IMR-90 (cell line): ENCODE measurements around the gene PFDN1. TPM values are rescaled to one million over a fixed set of nuclear protein-coding genes. Genes with fewer than 3 reads are reported as not detected.

Source experiments
- ATAC-seq: fragments of 200-7000 bp; cut with Tn5 transposase; 2 replicates; pipeline ENCODE4 v1.9.1; 2020; ENCODE audit warnings: low read depth, mild to moderate bottlenecking, moderate library complexity
- BruUV-seq: library from RNA; stranded (reverse); fragments of 400-500 nt; replicated peaks from 2 replicates; lab custom pipeline; 2021; lab: Mats Ljungman, UMichigan
- CTCF ChIA-PET: fragments of 300-600 bp; formaldehyde crosslinking; extraction: SDS; loops from one replicate; lab custom pipeline; 2021; ENCODE audit warnings: antibody characterized with exemption; lab: Yijun Ruan, JAX
- POLR2A ChIA-PET: fragments of 300-600 bp; sonication (Branson Sonifier 250); formaldehyde crosslinking; loops from one replicate; lab custom pipeline; 2022; ENCODE audit warnings: antibody characterized with exemption; ENCODE audit not compliant: unreplicated experiment; lab: Charles Lee
- DNase-seq: peaks from one replicate; pipeline ENCODE4 v3.0.0; 2013
- H2AFZ ChIP-seq: replicated peaks from 2 replicates; pipeline ENCODE3; 2013; ENCODE audit warnings: low read length, mild to moderate bottlenecking; ENCODE audit not compliant: poor library complexity
- H2AK5ac ChIP-seq: 2 replicates; pipeline ENCODE4 v1.6.1; 2013; ENCODE audit warnings: low read depth, low read length, inconsistent platforms
- H2AK9ac ChIP-seq: replicated peaks from 2 replicates; pipeline ENCODE3; 2013; ENCODE audit warnings: mild to moderate bottlenecking, low read depth, low read length, moderate library complexity; ENCODE audit not compliant: poor library complexity
- H2BK120ac ChIP-seq: 2 replicates; pipeline ENCODE4 v1.6.1; 2013; ENCODE audit warnings: low read depth, low read length, inconsistent platforms
- H2BK15ac ChIP-seq: 3 replicates; pipeline ENCODE4 v1.6.1; 2013; ENCODE audit warnings: low read depth, low read length, inconsistent platforms
- H2BK20ac ChIP-seq: 2 replicates; pipeline ENCODE4 v1.6.1; 2013; ENCODE audit warnings: low read depth, mild to moderate bottlenecking, inconsistent platforms, low read length, moderate library complexity
- H2BK5ac ChIP-seq: 2 replicates; pipeline ENCODE4 v1.6.1; 2013; ENCODE audit warnings: mild to moderate bottlenecking, low read depth, low read length, inconsistent platforms; ENCODE audit not compliant: poor library complexity, severe bottlenecking
- H3K14ac ChIP-seq: replicated peaks from 2 replicates; pipeline ENCODE4 v1.6.1; 2013; ENCODE audit warnings: low read depth, low read length, inconsistent platforms
- H3K18ac ChIP-seq: 2 replicates; pipeline ENCODE4 v1.6.1; 2013; ENCODE audit warnings: low read depth, low read length, control low read depth
- H3K23ac ChIP-seq: 2 replicates; pipeline ENCODE4 v1.6.1; 2013; ENCODE audit warnings: low read depth, low read length, inconsistent platforms
- H3K27ac ChIP-seq: 2 replicates; pipeline ENCODE4 v1.5.1; 2013; ENCODE audit warnings: mild to moderate bottlenecking, control low read depth, low read length; ENCODE audit not compliant: insufficient read depth
- H3K27me3 ChIP-seq: 2 replicates; pipeline ENCODE4 v1.6.1; 2013; ENCODE audit warnings: low read length; ENCODE audit not compliant: control insufficient read depth, insufficient read depth
- H3K36me3 ChIP-seq: 2 replicates; pipeline ENCODE4 v1.6.1; 2013; ENCODE audit warnings: low read length, mixed read lengths; ENCODE audit not compliant: control insufficient read depth, insufficient read depth
- H3K4ac ChIP-seq: 2 replicates; pipeline ENCODE4 v1.6.1; 2013; ENCODE audit warnings: low read depth, low read length, inconsistent platforms
- H3K4me1 ChIP-seq: 2 replicates; pipeline ENCODE4 v1.6.1; 2013; ENCODE audit warnings: low read length, mixed read lengths; ENCODE audit not compliant: control insufficient read depth, insufficient read depth
- H3K4me2 ChIP-seq: 2 replicates; pipeline ENCODE4 v1.6.1; 2013; ENCODE audit warnings: low read depth, mild to moderate bottlenecking, control low read depth, low read length, moderate library complexity
- H3K4me3 ChIP-seq: 2 replicates; pipeline ENCODE4 v1.5.1; 2013; ENCODE audit warnings: low read depth, mild to moderate bottlenecking, control low read depth, low read length, moderate library complexity; ENCODE audit not compliant: insufficient read depth
- H3K56ac ChIP-seq: 2 replicates; pipeline ENCODE4 v1.6.1; 2013; ENCODE audit warnings: low read length, inconsistent platforms; ENCODE audit not compliant: insufficient read depth; ENCODE audit errors: extremely low read depth
- H3K79me1 ChIP-seq, 2 experiments: 2 replicates each; pipeline ENCODE4 v1.6.1; 2013; ENCODE audit warnings: low read length in 2 of 2, inconsistent platforms in 1 of 2, low read depth in 1 of 2
- H3K9ac ChIP-seq: 2 replicates; pipeline ENCODE4 v1.6.1; 2013; ENCODE audit warnings: low read depth, low read length, control low read depth
- H3K9me1 ChIP-seq: 2 replicates; pipeline ENCODE4 v1.6.1; 2013; ENCODE audit warnings: low read length, inconsistent platforms; ENCODE audit not compliant: insufficient read depth
- H3K9me3 ChIP-seq: 2 replicates; pipeline ENCODE4 v1.6.1; 2013; ENCODE audit warnings: low read length; ENCODE audit not compliant: control insufficient read depth, insufficient read depth
- H4K20me1 ChIP-seq: 2 replicates; pipeline ENCODE4 v1.6.1; 2013; ENCODE audit warnings: low read length, inconsistent platforms; ENCODE audit not compliant: insufficient read depth
- H4K5ac ChIP-seq: 2 replicates; pipeline ENCODE4 v1.6.1; 2013; ENCODE audit warnings: mild to moderate bottlenecking, low read depth, low read length, control low read depth
- H4K8ac ChIP-seq, 2 experiments: 2 replicates each; pipeline ENCODE4 v1.6.1; 2013; ENCODE audit warnings: low read depth in 2 of 2, low read length in 2 of 2, control low read depth in 1 of 2, inconsistent platforms in 1 of 2
- H4K91ac ChIP-seq: 2 replicates; pipeline ENCODE4 v1.6.1; 2013; ENCODE audit warnings: low read depth, low read length, inconsistent platforms; ENCODE audit not compliant: insufficient read depth
- BHLHE40 ChIP-seq: fragments of 150-350 bp; IDR thresholded peaks from 2 replicates; pipeline ENCODE4 v1.6.1; 2016; ENCODE audit warnings: mild to moderate bottlenecking, low read depth, low read length
- CEBPB ChIP-seq: IDR thresholded peaks from 2 replicates; pipeline ENCODE4 v1.6.1; 2012; ENCODE audit warnings: low read depth, low read length, improper control_type of control experiment
- CHD1 ChIP-seq: IDR thresholded peaks from 2 replicates; pipeline ENCODE4 v1.6.1; 2012; ENCODE audit warnings: low read depth, low read length, improper control_type of control experiment
- FOS ChIP-seq: fragments of 150-350 bp; IDR thresholded peaks from 2 replicates; pipeline ENCODE4 v1.6.1; 2016; ENCODE audit warnings: low read depth, low read length
- MAFK ChIP-seq: IDR thresholded peaks from 2 replicates; pipeline ENCODE4 v1.6.1; 2012; ENCODE audit warnings: low read depth, low read length, improper control_type of control experiment
- MAZ ChIP-seq: IDR thresholded peaks from 2 replicates; pipeline ENCODE4 v1.6.1; 2012; ENCODE audit warnings: low read depth, mild to moderate bottlenecking, low read length, improper control_type of control experiment, moderate library complexity, borderline replicate concordance
- MXI1 ChIP-seq: IDR thresholded peaks from 2 replicates; pipeline ENCODE4 v1.6.1; 2012; ENCODE audit warnings: low read depth, mild to moderate bottlenecking, low read length, moderate library complexity, borderline replicate concordance
- NFE2L2 ChIP-seq: fragments of 150-350 bp; IDR thresholded peaks from 2 replicates; pipeline ENCODE4 v1.6.1; 2016; ENCODE audit warnings: low read depth, mild to moderate bottlenecking, low read length
- POLR2A ChIP-seq: IDR thresholded peaks from 2 replicates; pipeline ENCODE4 v1.6.1; 2012; ENCODE audit warnings: mild to moderate bottlenecking, low read depth, low read length
- RCOR1 ChIP-seq: IDR thresholded peaks from 2 replicates; pipeline ENCODE4 v1.6.1; 2012; ENCODE audit warnings: mild to moderate bottlenecking, low read length, improper control_type of control experiment; ENCODE audit not compliant: insufficient replicate concordance
- SMC3 ChIP-seq: fragments of 150-350 bp; IDR thresholded peaks from 2 replicates; pipeline ENCODE4 v1.6.1; 2016; ENCODE audit warnings: low read depth, mild to moderate bottlenecking, antibody characterized with exemption, low read length, moderate library complexity
- USF2 ChIP-seq: fragments of 150-350 bp; IDR thresholded peaks from 2 replicates; pipeline ENCODE4 v1.6.1; 2017; ENCODE audit warnings: mild to moderate bottlenecking, antibody characterized with exemption, low read length, low read depth
- WGBS, 2 experiments: methylation state at CpG; one replicate each; pipeline versions ENCODE4 v1.1.5 to v1.1.7; 2013; ENCODE audit warnings: missing lambda C conversion rate in 2 of 2; ENCODE audit not compliant: insufficient read length in 1 of 2; ENCODE audit errors: extremely low coverage in 2 of 2; 5-methylcytosine and 5-hydroxymethylcytosine counted together
- dilution Hi-C: fragments of 300-500 bp; cut with HindIII; formaldehyde crosslinking; loops from one replicate; pipeline ENCODE4 v1.14.3; 2018; ENCODE audit warnings: low sequenced_read_pairs; ENCODE audit not compliant: unreplicated experiment
- in situ Hi-C: fragments of 300-500 bp; cut with MboI; formaldehyde crosslinking; loops from 3 replicates; pipeline ENCODE4 v1.14.3; 2019; ENCODE audit warnings: low sequenced_read_pairs, inconsistent platforms, mixed read lengths
- intact Hi-C: fragments of 100-400 bp; cut with micrococcal nuclease; formaldehyde crosslinking; loops from 2 replicates; pipeline ENCODE4 v1.10.0; 2022
- polyA plus RNA-seq, 3 experiments: library from polyadenylated mRNA; depleted of rRNA; stranded (reverse); fragments of >200 nt; gene quantifications; 2 replicates each; pipeline ENCODE4 v1.2.3, GENCODE V29; 2012; ENCODE audit warnings: low replicate concordance in 1 of 3
- total RNA-seq: library from RNA; depleted of rRNA; stranded (reverse); fragments of >200 nt; gene quantifications from 2 replicates; pipeline ENCODE4 v1.2.3, GENCODE V29; 2012
- TF ChIP-seq, protein P1 (sequence below): fragments of 150-350 bp; IDR thresholded peaks from 2 replicates; pipeline ENCODE4 v1.6.1; 2016; ENCODE audit warnings: low read depth, mild to moderate bottlenecking, low read length, moderate library complexity, borderline replicate concordance
- TF ChIP-seq, protein P2 (sequence below): conservative IDR thresholded peaks from 2 replicates; pipeline ENCODE4 v1.5.1; 2012; ENCODE audit warnings: mild to moderate bottlenecking, low read depth, low read length, improper control_type of control experiment

Gene PFDN1
- total and polyA plus RNA-seq, 2 of the 4 experiments (the other 2 are of a cell fraction), result 98.8 to 134 TPM

DNA sequence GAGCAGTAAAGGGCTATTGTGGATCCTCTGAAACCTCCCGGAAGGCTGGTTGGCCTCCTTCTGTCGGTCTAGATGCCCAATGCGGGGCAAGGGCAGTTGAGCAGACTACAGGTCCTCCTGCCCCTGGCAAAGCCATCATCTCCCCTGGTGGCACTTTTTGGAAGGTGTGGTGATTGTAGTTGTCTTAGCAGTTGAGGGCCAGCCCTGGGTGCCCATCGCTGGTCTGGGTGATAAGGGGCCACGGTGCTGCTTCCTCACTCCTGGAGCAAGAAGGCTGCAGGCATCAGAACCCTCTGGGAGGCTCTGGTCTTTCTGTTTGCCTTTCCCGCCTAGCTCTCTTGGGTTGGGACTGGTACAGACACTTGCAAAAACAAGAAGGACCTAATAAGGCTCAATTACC is 64.1 kb downstream of the PFDN1 start:
- no peak overlapping the region for H3K23ac ChIP-seq
- no peak overlapping the region for H3K9ac ChIP-seq
- H4K91ac ChIP-seq, result no peak overlapping the region
- no peak overlapping the region for H2AK5ac ChIP-seq
- TF ChIP-seq SMC3 (no peak), BHLHE40 (no peak), FOS (no peak), MXI1 (no peak), NFE2L2 (no peak), CHD1 (no peak), CEBPB (no peak), MAZ (no peak), RCOR1 (no peak), MAFK (no peak), POLR2A (no peak), USF2 (no peak)
- TF ChIP-seq, protein P1, sequence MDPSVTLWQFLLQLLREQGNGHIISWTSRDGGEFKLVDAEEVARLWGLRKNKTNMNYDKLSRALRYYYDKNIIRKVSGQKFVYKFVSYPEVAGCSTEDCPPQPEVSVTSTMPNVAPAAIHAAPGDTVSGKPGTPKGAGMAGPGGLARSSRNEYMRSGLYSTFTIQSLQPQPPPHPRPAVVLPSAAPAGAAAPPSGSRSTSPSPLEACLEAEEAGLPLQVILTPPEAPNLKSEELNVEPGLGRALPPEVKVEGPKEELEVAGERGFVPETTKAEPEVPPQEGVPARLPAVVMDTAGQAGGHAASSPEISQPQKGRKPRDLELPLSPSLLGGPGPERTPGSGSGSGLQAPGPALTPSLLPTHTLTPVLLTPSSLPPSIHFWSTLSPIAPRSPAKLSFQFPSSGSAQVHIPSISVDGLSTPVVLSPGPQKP, result no peak
- TF ChIP-seq, protein P2, sequence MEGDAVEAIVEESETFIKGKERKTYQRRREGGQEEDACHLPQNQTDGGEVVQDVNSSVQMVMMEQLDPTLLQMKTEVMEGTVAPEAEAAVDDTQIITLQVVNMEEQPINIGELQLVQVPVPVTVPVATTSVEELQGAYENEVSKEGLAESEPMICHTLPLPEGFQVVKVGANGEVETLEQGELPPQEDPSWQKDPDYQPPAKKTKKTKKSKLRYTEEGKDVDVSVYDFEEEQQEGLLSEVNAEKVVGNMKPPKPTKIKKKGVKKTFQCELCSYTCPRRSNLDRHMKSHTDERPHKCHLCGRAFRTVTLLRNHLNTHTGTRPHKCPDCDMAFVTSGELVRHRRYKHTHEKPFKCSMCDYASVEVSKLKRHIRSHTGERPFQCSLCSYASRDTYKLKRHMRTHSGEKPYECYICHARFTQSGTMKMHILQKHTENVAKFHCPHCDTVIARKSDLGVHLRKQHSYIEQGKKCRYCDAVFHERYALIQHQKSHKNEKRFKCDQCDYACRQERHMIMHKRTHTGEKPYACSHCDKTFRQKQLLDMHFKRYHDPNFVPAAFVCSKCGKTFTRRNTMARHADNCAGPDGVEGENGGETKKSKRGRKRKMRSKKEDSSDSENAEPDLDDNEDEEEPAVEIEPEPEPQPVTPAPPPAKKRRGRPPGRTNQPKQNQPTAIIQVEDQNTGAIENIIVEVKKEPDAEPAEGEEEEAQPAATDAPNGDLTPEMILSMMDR, result no peak
- CTCF ChIA-PET, result interaction anchor here (1.5 to 8.7 kb wide), 3 partner anchors 9 to 117 kb away, joined by 4 to 233 read pairs (median 9); partner anchors contain the start of gene HBEGF
- H2BK120ac ChIP-seq, result no peak overlapping the region
- peaks cover 9% of the 10 kb centered on the region for H3K9me1 ChIP-seq
- no peaks in the 10 kb centered on the region for H3K36me3 ChIP-seq
- H3K27me3 ChIP-seq, result no peaks in the 10 kb centered on the region
- H3K4me3 ChIP-seq, result no peak overlapping the region
- H4K20me1 ChIP-seq, result peaks cover 11% of the 10 kb centered on the region
- POLR2A ChIA-PET, result no interaction called here
- H4K8ac ChIP-seq, result no peak overlapping the region
- no peak overlapping the region for H2AK9ac ChIP-seq
- H3K4me2 ChIP-seq, result no peak overlapping the region
- H2AFZ ChIP-seq, result no peak overlapping the region
- H3K4ac ChIP-seq, result no peak overlapping the region
- WGBS, 2 experiments, result 60% methylated on average over 1 of the region's 6 CpGs; no CpG with 5 or more reads in 1 of the 2 experiments
- H2BK20ac ChIP-seq, result no peak overlapping the region
- no peak overlapping the region for H3K18ac ChIP-seq
- dilution Hi-C loops (no loop called here), in situ Hi-C loops (no loop called here), intact Hi-C loops (no loop called here)
- H3K79me1 ChIP-seq, result peaks cover 10 to 22% of the 10 kb centered on the region in 2 experiments; a peak in 3 of 4 replicates
- H3K56ac ChIP-seq, result no peak overlapping the region
- ATAC-seq (no peak), DNase-seq (no peak)
- no peak overlapping the region for H4K5ac ChIP-seq
- peaks cover 15% of the 10 kb centered on the region for H3K4me1 ChIP-seq
- BruUV-seq, result no TSS peak
- no peak overlapping the region for H2BK15ac ChIP-seq
- no peak overlapping the region for H3K27ac ChIP-seq
- no peak overlapping the region for H3K14ac ChIP-seq
- no peaks in the 10 kb centered on the region for H3K9me3 ChIP-seq
- H2BK5ac ChIP-seq, result no peak overlapping the region
